Esophagus muscularis mucosa (tissue), 4 donors: ENCODE data around the gene ADAMTS20. TPM values are rescaled to one million over a fixed set of nuclear protein-coding genes. Genes with fewer than 3 reads are reported as not detected.

Source experiments
- DNase-seq: peaks from one replicate; pipeline ENCODE4 v3.0.0-alpha.2; 2017; ENCODE audit errors: extremely low spot score
- H3K27ac ChIP-seq, 4 donors: fragments of 200-600 bp; sonication (generic); replicated peaks in 1 of 4; 1 replicate in 3 of 4; 2 replicates in 1 of 4; pipeline ENCODE4 v1.5.1; 2016 to 2019; ENCODE audit warnings: mild to moderate bottlenecking in 1 of 4
- H3K27me3 ChIP-seq, 4 donors: fragments of 200-600 bp; sonication (generic); one replicate each; pipeline versions ENCODE4 v1.5.1 to v1.6.0; 2016 to 2019
- H3K36me3 ChIP-seq, 4 donors: fragments of 200-600 bp; sonication (generic); one replicate each; pipeline ENCODE4 v1.5.1; 2016 to 2019
- H3K4me1 ChIP-seq, 4 donors: fragments of 200-600 bp; sonication (generic); one replicate each; pipeline ENCODE4 v1.5.1; 2016 to 2019
- H3K4me3 ChIP-seq, 4 donors: fragments of 200-600 bp; sonication (generic); 1 replicate in 2 of 4; 2 replicates in 2 of 4; pipeline ENCODE4 v1.5.1; 2016 to 2019; ENCODE audit warnings: mild to moderate bottlenecking in 4 of 4, moderate library complexity in 1 of 4
- H3K9me3 ChIP-seq, 4 donors: fragments of 200-600 bp; sonication (generic); 1 replicate in 3 of 4; 2 replicates in 1 of 4; pipeline ENCODE4 v1.5.1; 2016 to 2019
- CTCF ChIP-seq, 3 experiments: fragments of 200-600 bp in 2 of 3; fragments of 450-650 bp in 1 of 3; sonication (generic) in 2 of 3; IDR thresholded peaks; one replicate each; pipeline ENCODE4 v1.5.1; 2017 to 2019; ENCODE audit warnings: antibody characterized with exemption in 3 of 3, mild to moderate bottlenecking in 2 of 3, moderate library complexity in 1 of 3
- EP300 ChIP-seq: sonication (generic); formaldehyde crosslinking; IDR thresholded peaks from one replicate; pipeline ENCODE4 v1.6.1; 2017; ENCODE audit warnings: antibody characterized with exemption
- POLR2A ChIP-seq: fragments of 450-650 bp; IDR thresholded peaks from one replicate; pipeline ENCODE4 v1.6.1; 2017; ENCODE audit warnings: antibody characterized with exemption, moderate library complexity, mild to moderate bottlenecking, low read depth
- POLR2AphosphoS5 ChIP-seq, 2 donors: sonication (generic); formaldehyde crosslinking; IDR thresholded peaks; one replicate each; pipeline ENCODE4 v1.6.1; 2017; ENCODE audit warnings: antibody characterized with exemption in 2 of 2
- WGBS: methylation state at CpG from one replicate; pipeline ENCODE4 v1.1.5; 2018; 5-methylcytosine and 5-hydroxymethylcytosine counted together
- intact Hi-C: fragments of 100-400 bp; cut with DNase I; formaldehyde crosslinking; loops from one replicate; pipeline ENCODE4 v1.15.1; 2023
- total RNA-seq, 4 donors: library from RNA; depleted of rRNA; stranded (reverse); fragments of >200 nt; gene quantifications; one replicate each; pipeline versions ENCODE4 v1.1.0 to v1.2.1, GENCODE V29; 2016

The ADAMTS20 gene
- total RNA-seq, 4 donors from 2014 or later: not detected

GRCh38 chr12:43462741-43463140 is 89.3 kb downstream of the ADAMTS20 start:
- no peaks in the 10 kb centered on the region for H3K36me3 ChIP-seq
- no peak overlapping the region for H3K4me3 ChIP-seq
- TF ChIP-seq CTCF (IDR thresholded peaks at IDR 0.05) (no peak), EP300 (no peak), POLR2A (no peak), POLR2AphosphoS5 (IDR thresholded peaks at IDR 0.05) (no peak)
- intact Hi-C loops: no loop called here
- 71% methylated on average over 3 of the region's 3 CpGs for WGBS
- no peak overlapping the region for H3K27ac ChIP-seq
- DNase-seq: no peak
- H3K27me3 ChIP-seq: no peaks in the 10 kb centered on the region
- no peaks in the 10 kb centered on the region for H3K4me1 ChIP-seq
- H3K9me3 ChIP-seq: no peaks in the 10 kb centered on the region

- TF ChIP-seq POLR2A (no peak), EP300 (no peak), CTCF (IDR thresholded peaks at IDR 0.05) (no peak), POLR2AphosphoS5 (IDR thresholded peaks at IDR 0.05) (no peak)
- Histone ChIP-seq H3K27me3 (no peaks in the 10 kb centered on the region), H3K27ac (no peak overlapping the region), H3K4me1 (no peaks in the 10 kb centered on the region), H3K9me3 (no peaks in the 10 kb centered on the region), H3K36me3 (no peaks in the 10 kb centered on the region), H3K4me3 (no peak overlapping the region)
- intact Hi-C loops: no loop called here
- WGBS: 86% methylated on average over 2 of the region's 2 CpGs
- DNase-seq: no peak
Measured at GRCh38 chr12:43462080-43462479, 89.9 kb downstream of the ADAMTS20 start.

GRCh38 chr12:43459285-43459684 is 92.7 kb downstream of the ADAMTS20 start:
- H3K36me3 ChIP-seq: no peaks in the 10 kb centered on the region
- no peak for DNase-seq
- H3K9me3 ChIP-seq: peaks cover 0 to 7% (median 3%) of the 10 kb centered on the region in 4 donors
- no peak for TF ChIP-seq EP300
- no peak for TF ChIP-seq POLR2A
- no peak for TF ChIP-seq POLR2AphosphoS5 (IDR thresholded peaks at IDR 0.05)
- no peak for TF ChIP-seq CTCF (IDR thresholded peaks at IDR 0.05)
- no peak overlapping the region for H3K4me3 ChIP-seq
- H3K27me3 ChIP-seq: no peaks in the 10 kb centered on the region
- 100% methylated on average over 1 of the region's 4 CpGs for WGBS
- intact Hi-C loops: no loop called here
- no peak overlapping the region for H3K27ac ChIP-seq
- no peaks in the 10 kb centered on the region for H3K4me1 ChIP-seq

GRCh38 chr12:43453761-43454160 is 98.2 kb downstream of the ADAMTS20 start:
- intact Hi-C loops: no loop called here
- no peak overlapping the region for H3K27ac ChIP-seq
- H3K4me3 ChIP-seq: no peak overlapping the region
- peaks cover 0 to 7% (median 3%) of the 10 kb centered on the region in 4 donors for H3K9me3 ChIP-seq
- DNase-seq: no peak
- TF ChIP-seq EP300: no peak
- no peak for TF ChIP-seq CTCF (IDR thresholded peaks at IDR 0.05)
- TF ChIP-seq POLR2A: no peak
- TF ChIP-seq POLR2AphosphoS5 (IDR thresholded peaks at IDR 0.05): no peak
- H3K36me3 ChIP-seq: no peaks in the 10 kb centered on the region
- no peaks in the 10 kb centered on the region for H3K4me1 ChIP-seq
- no peaks in the 10 kb centered on the region for H3K27me3 ChIP-seq
- 90% methylated on average over 8 of the region's 8 CpGs for WGBS

GRCh38 chr12:43444940-43445564 is 107.0 kb downstream of the ADAMTS20 start:
- Histone ChIP-seq H3K9me3 (no peaks in the 10 kb centered on the region), H3K4me3 (no peak overlapping the region), H3K27ac (no peak overlapping the region), H3K27me3 (no peaks in the 10 kb centered on the region), H3K4me1 (no peaks in the 10 kb centered on the region), H3K36me3 (no peaks in the 10 kb centered on the region)
- intact Hi-C loops: no loop called here
- WGBS: 68% methylated on average over 3 of the region's 3 CpGs
- peak; percentile 41 to 64 (median 58) for TF ChIP-seq CTCF (IDR thresholded peaks at IDR 0.05)
- no peak for TF ChIP-seq EP300
- DNase-seq: no peak
